GM10266 (cell line): Measurements from ENCODE around the gene CPNE8.

Source experiments
- DNase-seq: peaks from one replicate; pipeline ENCODE4 v3.0.0; 2012; ENCODE audit errors: extremely low spot score
- TF ChIP-seq, protein P1 (sequence below): IDR thresholded peaks from 2 replicates; pipeline ENCODE4 v1.5.1; 2012; ENCODE audit warnings: mild to moderate bottlenecking, low read depth; ENCODE audit not compliant: control insufficient read depth, insufficient read depth; ENCODE audit errors: missing control alignments

Gene CPNE8

DNA sequence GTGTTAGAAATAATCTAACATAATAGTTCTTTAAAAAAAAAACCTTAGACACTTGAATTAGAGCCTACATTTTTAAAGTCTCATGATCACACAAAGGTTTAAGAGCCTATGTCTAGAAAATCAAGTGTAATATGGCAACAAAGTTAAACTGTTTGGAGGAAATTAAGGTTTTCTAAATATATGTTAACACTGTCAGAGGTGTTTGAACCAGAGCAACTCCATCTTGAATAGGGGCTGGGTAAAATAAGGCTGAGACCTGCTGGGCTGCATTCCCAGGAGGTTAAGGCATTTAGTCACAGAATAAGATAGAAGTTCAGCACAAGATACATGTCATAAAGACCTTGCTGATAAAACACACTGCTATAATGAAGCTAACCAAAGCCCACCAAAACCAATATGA lies 12.4 kb downstream of the CPNE8 start:
- TF ChIP-seq, protein P1, sequence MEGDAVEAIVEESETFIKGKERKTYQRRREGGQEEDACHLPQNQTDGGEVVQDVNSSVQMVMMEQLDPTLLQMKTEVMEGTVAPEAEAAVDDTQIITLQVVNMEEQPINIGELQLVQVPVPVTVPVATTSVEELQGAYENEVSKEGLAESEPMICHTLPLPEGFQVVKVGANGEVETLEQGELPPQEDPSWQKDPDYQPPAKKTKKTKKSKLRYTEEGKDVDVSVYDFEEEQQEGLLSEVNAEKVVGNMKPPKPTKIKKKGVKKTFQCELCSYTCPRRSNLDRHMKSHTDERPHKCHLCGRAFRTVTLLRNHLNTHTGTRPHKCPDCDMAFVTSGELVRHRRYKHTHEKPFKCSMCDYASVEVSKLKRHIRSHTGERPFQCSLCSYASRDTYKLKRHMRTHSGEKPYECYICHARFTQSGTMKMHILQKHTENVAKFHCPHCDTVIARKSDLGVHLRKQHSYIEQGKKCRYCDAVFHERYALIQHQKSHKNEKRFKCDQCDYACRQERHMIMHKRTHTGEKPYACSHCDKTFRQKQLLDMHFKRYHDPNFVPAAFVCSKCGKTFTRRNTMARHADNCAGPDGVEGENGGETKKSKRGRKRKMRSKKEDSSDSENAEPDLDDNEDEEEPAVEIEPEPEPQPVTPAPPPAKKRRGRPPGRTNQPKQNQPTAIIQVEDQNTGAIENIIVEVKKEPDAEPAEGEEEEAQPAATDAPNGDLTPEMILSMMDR: no peak
- DNase-seq: no peak

DNA sequence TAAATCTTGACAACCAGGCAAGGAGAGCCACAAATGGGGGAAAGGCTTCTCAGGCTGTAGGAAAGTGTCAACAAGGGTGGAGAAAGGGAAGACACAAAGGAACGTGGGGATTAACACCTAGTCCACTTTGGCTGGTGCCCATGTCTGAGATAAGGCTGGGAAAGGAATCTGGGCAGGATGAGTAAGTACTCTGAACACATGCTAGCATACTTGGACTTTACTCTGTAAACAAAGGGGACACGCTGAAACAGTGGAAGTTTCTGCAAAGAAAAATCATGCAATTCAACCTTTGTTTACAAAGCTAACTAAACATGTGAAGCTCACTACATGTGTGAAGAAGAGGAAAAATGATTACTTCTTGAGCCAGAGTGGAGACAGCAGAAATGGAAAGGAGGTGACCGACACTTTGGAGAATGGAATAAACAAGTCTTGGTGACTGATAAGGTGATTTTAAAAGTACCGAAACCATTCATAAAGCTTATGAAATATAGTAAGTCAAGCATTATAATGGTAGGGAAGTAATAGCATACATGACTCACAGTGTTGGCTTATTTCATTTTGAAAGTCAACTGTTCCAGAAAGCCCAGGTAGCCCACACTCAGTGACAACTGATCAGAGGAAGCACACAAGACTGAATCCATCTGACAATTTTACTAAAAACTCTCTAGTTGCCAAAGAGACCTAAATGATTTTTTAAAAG lies 13.2 kb downstream of the CPNE8 start:
- TF ChIP-seq, protein P1: no peak
- DNase-seq: no peak

DNA sequence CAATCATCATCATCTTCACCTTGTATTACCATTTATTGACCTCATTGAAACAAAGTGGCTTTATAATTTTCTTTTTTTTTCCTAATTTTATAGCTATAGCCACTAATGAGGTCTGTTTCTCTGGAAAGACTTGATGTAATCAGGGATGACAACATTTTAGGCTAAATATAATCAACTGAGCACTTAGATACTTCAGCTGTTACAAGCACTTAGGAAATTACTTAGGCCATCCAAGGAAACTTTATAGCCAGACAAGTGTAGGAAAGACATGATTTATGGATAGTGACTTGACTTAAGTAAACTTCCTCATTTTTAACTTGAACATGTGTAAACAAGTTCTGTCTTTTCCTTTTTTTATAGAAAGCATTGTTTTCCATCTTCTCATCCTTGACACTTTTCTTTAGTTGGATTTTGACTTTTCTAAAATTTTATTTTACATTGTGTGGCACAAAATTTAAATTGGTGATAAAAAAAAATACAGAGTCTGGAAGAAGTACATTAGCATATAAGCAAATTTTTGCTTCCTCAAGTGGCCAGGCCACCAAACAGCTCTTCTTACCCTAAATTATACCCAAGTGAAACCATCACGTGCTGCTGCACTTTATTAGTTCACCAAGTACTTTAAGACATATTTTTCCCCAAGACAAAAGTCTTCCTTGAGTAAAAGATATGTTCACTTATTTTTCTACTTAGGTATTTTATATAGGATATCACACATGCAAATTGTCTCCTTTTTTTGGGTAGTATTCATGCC lies 15.1 kb downstream of the CPNE8 start:
- TF ChIP-seq, protein P1: no peak
- no peak for DNase-seq

DNA sequence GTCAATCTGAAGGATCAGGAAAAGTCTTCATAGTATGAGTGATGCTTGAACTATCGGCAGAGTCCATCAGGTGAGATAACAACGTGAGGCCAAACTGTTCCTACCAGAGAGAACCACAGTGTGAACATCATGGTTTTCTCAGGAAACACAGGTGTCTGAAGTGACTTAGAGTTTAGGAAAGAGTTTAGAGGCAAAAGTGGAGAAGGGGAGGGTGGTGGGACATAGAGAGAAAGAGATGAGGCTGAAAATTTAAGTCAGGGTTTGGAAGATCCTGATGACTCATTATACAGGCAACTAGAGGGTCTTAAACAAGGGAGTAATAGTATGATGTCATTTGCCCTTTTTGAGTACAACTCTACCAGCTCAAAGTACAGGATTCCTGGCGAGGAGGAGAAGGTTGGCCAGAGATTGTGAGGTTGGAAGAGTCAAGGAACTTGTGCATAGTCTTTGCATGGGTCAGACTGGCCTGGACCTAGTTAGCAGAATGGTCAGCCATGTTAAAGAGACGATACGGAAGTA lies 16.0 kb downstream of the CPNE8 start:
- no peak for DNase-seq
- TF ChIP-seq, protein P1: no peak

DNA sequence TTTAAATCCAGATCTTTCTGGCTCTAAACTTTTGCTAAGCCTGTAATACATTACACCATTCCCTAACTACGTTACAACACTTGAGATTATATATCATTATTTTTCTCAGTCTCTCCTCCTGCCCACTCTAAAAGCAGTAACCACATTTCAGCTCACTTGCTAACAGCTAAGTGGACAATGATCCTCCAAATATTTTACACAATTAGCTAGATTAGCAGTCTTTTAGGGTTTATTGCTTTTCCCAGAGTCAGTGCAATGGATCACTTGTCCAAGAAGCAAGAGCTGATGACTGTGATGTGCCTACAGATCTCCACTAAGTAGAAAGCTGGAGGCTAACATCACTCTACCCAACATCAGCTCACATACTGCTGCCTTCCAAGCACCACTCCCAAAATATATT lies 17.6 kb downstream of the CPNE8 start:
- DNase-seq: no peak
- TF ChIP-seq, protein P1: no peak

DNA sequence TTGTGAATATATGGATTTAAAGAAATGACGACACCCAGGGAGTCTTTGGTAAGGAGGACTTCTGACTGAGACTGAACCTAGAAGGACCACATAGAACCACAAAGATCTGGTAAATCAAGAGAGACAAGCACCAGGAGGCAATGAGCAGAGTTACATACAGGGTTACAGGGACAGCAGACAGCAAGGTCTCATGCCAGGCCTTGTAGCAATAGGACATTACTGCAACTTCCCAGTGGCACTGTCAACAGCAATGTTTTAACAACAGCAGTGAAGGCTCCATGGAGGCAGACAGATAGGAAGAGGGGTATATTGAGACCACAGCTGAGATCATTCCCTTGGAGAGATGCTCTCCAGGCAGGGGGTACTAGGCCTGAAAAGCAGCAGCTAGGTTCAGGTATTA lies 18.5 kb downstream of the CPNE8 start:
- no peak for DNase-seq

More for the DNA sequence above, 18.5 kb downstream of the CPNE8 start:
- TF ChIP-seq, protein P1: no peak
